ENCODE results near the gene DCTPP1.

DNA sequence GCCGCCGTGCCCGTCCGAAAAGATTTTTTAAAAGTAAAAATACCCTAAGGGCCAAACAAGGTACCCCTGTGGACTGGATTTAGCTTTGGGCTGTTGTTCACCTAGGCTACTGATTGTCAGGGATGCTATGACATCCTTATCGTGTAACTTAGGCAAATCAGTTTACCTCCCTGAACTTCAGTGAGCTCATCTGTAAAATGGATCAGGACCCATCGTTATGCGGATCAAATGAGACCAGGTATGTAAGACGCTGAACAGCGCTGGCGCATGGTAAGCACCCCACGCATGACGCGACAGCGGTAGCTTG lies 23.1 kb downstream of the DCTPP1 start:
- TF ChIP-seq EZH2phosphoT487 (IDR thresholded peaks at IDR 0.05; ENCODE audit: insufficient read depth, low read depth) (no peak), EZH2 (IDR thresholded peaks at IDR 0.05; ENCODE audit: insufficient read depth, poor library complexity, severe bottlenecking) (no peak)

Measured in GM23248 (cell line).